Ascending aorta (tissue), 2 donors: ENCODE data around the gene TMEM178B. TPM values are rescaled to one million over a fixed set of nuclear protein-coding genes. Genes with fewer than 3 reads are reported as not detected.

Experiments used
- DNase-seq, 2 donors: peaks; one replicate each; pipeline ENCODE4 v3.0.0-alpha.2; 2019; ENCODE audit warnings: low spot score in 2 of 2
- H3K27ac ChIP-seq, 2 donors: fragments of 200-600 bp; sonication (generic); one replicate each; pipeline ENCODE4 v1.5.1; 2016 to 2017; ENCODE audit warnings: mild to moderate bottlenecking in 1 of 2
- H3K27me3 ChIP-seq: fragments of 200-600 bp; sonication (generic); one replicate; pipeline ENCODE4 v1.5.1; 2017
- H3K36me3 ChIP-seq, 2 donors: fragments of 200-600 bp; sonication (generic); one replicate each; pipeline ENCODE4 v1.5.1; 2016
- H3K4me1 ChIP-seq, 2 donors: fragments of 200-600 bp; sonication (generic); one replicate each; pipeline ENCODE4 v1.5.1; 2016 to 2017; ENCODE audit warnings: mild to moderate bottlenecking in 1 of 2
- H3K4me3 ChIP-seq, 2 donors: fragments of 200-600 bp; sonication (generic); one replicate each; pipeline ENCODE4 v1.5.1; 2016 to 2017; ENCODE audit warnings: mild to moderate bottlenecking in 1 of 2
- H3K9me3 ChIP-seq, 2 donors: fragments of 200-600 bp; sonication (generic); one replicate each; pipeline ENCODE4 v1.5.1; 2016
- intact Hi-C: fragments of 100-400 bp; cut with DNase I; formaldehyde crosslinking; loops from one replicate; pipeline ENCODE4 v1.15.1; 2023
- total RNA-seq: library from RNA; depleted of rRNA; stranded (reverse); fragments of >200 nt; gene quantifications from one replicate; pipeline ENCODE4 v1.1.0, GENCODE V29; 2016
- TF ChIP-seq, protein P1 (sequence below), 3 experiments: fragments of 200-600 bp in 2 of 3; fragments of 450-650 bp in 1 of 3; sonication (generic) in 2 of 3; IDR thresholded peaks; one replicate each; pipeline ENCODE4 v1.5.1; 2016 to 2019; ENCODE audit warnings: antibody characterized with exemption in 3 of 3, mild to moderate bottlenecking in 1 of 3, moderate library complexity in 1 of 3

TMEM178B gene
- total RNA-seq, 1 donor from 2014 or later, result 1.9 TPM

DNA sequence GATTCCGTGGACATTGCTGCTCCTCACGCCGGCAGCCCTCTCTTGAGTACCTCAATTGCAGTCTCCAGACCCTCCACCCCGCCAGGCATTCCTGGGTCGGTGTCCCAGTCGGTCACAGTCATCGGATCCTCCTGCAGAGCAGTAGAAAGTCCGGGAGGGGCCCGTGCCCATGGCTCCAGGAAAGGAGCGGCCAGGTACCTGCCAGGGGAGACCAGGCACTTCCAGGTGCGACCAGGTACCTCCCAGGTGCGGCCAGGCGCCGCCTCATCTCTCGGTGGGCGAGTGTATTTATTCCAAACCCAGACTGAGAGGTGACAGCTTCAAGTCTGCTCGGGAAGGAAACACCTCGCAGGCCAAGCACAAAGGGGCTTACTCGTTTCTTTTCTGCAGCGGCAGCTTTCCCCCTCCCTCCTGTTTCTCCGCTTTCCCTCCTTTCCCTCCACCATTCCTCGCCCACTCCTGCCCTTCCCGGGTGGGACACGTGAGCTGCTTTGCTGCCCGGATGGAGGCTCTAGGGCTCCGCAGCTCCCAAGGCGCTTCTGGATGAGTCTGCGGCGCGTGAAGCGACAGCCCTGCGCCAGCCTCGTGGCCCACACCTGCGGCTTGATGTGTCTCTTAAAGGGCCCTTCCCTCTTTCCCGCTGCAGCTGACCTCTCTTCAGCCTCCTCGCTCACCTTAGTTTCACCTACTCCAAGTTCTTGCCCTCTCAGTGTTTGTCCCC lies 438.0 kb downstream of the TMEM178B start:
- Histone ChIP-seq H3K4me3 (no peak overlapping the region), H3K27me3 (no peaks in the 10 kb centered on the region), H3K9me3 (no peaks in the 10 kb centered on the region)

DNA sequence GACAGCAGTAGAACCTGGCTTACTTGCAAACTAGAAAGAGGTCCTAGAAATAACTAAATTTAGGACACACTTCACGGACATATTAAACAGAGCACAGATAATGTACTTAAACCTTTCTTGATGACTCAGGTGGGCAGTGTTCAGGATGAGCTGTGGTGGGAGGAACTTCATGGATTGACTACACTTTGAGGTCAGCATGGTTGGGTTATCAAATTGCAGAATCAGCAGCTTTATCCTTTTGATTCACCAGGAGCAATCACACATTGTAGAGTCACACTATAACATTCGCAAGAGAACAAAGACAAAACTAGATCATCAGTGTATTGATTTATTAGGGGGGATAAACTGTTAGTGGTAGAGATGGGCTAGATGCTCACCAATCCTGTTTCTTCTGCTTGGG lies 438.7 kb downstream of the TMEM178B start:
- Histone ChIP-seq H3K4me3 (no peak overlapping the region), H3K9me3 (no peaks in the 10 kb centered on the region), H3K36me3 (no peaks in the 10 kb centered on the region), H3K4me1 (no peaks in the 10 kb centered on the region), H3K27ac (no peak overlapping the region), H3K27me3 (no peaks in the 10 kb centered on the region)
- no peak for DNase-seq
- intact Hi-C loops, result no loop called here
- TF ChIP-seq, protein P1, sequence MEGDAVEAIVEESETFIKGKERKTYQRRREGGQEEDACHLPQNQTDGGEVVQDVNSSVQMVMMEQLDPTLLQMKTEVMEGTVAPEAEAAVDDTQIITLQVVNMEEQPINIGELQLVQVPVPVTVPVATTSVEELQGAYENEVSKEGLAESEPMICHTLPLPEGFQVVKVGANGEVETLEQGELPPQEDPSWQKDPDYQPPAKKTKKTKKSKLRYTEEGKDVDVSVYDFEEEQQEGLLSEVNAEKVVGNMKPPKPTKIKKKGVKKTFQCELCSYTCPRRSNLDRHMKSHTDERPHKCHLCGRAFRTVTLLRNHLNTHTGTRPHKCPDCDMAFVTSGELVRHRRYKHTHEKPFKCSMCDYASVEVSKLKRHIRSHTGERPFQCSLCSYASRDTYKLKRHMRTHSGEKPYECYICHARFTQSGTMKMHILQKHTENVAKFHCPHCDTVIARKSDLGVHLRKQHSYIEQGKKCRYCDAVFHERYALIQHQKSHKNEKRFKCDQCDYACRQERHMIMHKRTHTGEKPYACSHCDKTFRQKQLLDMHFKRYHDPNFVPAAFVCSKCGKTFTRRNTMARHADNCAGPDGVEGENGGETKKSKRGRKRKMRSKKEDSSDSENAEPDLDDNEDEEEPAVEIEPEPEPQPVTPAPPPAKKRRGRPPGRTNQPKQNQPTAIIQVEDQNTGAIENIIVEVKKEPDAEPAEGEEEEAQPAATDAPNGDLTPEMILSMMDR (IDR thresholded peaks at IDR 0.05), result no peak

More for the DNA sequence above, 438.0 kb downstream of the TMEM178B start:
- intact Hi-C loops, result no loop called here
- Histone ChIP-seq H3K4me1 (no peaks in the 10 kb centered on the region), H3K27ac (no peak overlapping the region), H3K36me3 (no peaks in the 10 kb centered on the region)
- TF ChIP-seq, protein P1 (IDR thresholded peaks at IDR 0.05), result no peak
- DNase-seq, result no peak

DNA sequence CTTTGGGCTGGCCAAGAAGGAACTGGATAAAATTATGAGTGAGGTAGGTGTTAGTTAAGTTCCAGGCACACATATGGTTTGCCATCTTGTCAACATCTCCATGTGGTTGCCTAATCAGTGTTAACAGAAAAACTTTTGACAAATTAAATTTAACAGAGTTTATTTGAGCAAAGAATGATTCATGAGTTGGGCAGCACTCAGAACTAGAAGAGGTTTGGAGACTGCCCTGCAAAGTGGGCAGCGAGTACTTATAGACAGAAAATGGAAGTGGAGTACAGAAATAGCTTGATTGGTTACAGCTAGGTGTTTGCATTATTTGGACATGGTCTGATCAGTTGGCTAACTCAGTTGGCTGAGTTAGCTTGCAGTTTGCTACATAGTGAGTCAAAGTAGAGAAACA lies 439.9 kb downstream of the TMEM178B start:
- DNase-seq, result no peak
- H3K9me3 ChIP-seq, result no peaks in the 10 kb centered on the region
- no peak overlapping the region for H3K27ac ChIP-seq
- H3K4me1 ChIP-seq, result no peaks in the 10 kb centered on the region
- H3K27me3 ChIP-seq, result no peaks in the 10 kb centered on the region
- no peaks in the 10 kb centered on the region for H3K36me3 ChIP-seq
- intact Hi-C loops, result no loop called here
- no peak overlapping the region for H3K4me3 ChIP-seq
- TF ChIP-seq, protein P1 (IDR thresholded peaks at IDR 0.05), result no peak

DNA sequence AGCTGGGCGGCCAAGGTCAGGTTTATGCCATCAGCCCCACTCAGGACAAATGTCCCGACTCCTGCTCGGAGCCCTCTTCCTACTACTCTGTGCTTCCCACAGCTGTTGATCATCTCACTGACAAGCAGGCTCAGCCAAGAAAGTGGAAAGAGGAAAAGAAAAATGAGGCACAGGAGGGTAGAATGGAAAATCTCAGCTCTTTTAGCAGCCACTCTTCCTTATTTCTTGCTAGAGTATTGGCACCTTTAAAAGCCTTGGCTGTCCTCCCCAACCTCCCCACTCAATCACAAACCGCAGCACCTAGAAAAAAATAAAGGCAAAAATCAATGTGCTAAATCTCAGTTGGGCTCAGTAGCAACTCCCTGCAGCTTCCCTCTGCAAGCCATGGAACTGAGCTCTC lies 442.1 kb downstream of the TMEM178B start:
- TF ChIP-seq, protein P1 (IDR thresholded peaks at IDR 0.05), result no peak
- no peaks in the 10 kb centered on the region for H3K9me3 ChIP-seq
- no peak overlapping the region for H3K4me3 ChIP-seq
- DNase-seq, result no peak
- H3K27me3 ChIP-seq, result no peaks in the 10 kb centered on the region
- no peak overlapping the region for H3K27ac ChIP-seq
- no peaks in the 10 kb centered on the region for H3K36me3 ChIP-seq
- intact Hi-C loops, result no loop called here
- no peaks in the 10 kb centered on the region for H3K4me1 ChIP-seq

DNA sequence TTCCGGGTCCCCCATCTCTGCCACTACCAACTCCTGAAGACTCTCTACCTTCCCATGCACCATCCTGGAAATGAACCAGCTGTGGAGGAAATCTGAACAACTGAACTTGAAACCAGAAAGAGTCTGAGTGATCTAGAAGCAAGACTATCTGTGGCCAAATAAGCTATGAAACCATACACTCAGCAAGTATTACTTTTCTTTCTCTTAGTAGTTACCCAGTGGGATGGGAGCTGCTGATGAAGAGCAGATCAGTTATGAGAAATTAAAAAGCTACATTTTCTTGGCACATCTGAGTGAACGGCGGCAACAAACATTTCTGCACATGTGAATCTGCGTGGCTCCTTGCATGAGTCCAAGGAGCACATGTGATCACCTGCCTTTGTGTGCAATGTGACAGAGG lies 445.8 kb downstream of the TMEM178B start:
- H3K36me3 ChIP-seq, result no peaks in the 10 kb centered on the region
- no peaks in the 10 kb centered on the region for H3K4me1 ChIP-seq
- intact Hi-C loops, result no loop called here
- no peaks in the 10 kb centered on the region for H3K9me3 ChIP-seq
- DNase-seq, result no peak
- H3K27me3 ChIP-seq, result no peaks in the 10 kb centered on the region
- H3K27ac ChIP-seq, result no peak overlapping the region
- H3K4me3 ChIP-seq, result no peak overlapping the region
- TF ChIP-seq, protein P1 (IDR thresholded peaks at IDR 0.05), result no peak
